DMS53 (cell line): ENCODE data around the gene LRG1.
A peak's percentile ranks its signal among the peaks of the same experiment; 100 is the strongest.
"Not testable (repeated sequence)": the region's sequence is repeated elsewhere in the genome, so short reads cannot be mapped to it uniquely, and the experiment has no call there.

ENCODE experiments used
- DNase-seq: peaks from one replicate; lab custom pipeline; 2025; lab: John Stamatoyannopoulos, UW

LRG1 gene

DNA sequence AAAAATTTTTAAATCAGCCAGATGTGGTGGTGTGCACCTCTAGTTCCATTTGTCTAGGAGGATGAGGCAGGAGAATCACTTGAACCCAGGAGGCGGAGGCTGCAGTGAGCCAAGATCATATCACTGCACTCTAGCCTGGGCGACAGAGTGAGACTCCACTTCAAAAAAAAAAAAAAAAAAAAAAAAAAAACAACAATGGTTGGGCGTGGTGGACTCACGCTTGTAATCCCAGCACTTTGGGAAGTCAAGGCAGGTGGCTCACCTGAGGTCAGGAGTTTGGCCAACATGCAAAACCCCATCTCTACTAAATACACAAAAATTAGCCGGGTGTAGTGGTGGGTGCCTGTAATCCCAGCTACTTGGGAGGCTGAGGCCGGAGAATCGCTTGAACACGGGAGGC lies 12.5 kb downstream of the LRG1 start:
- DNase-seq: not testable (repeated sequence)

GRCh38 chr19:4525563-4526002 lies 14.3 kb downstream of the LRG1 start:
- no peak for DNase-seq

- DNase-seq: peak; percentile 55
Measured at GRCh38 chr19:4524808-4525562, 14.9 kb downstream of the LRG1 start.

DNA sequence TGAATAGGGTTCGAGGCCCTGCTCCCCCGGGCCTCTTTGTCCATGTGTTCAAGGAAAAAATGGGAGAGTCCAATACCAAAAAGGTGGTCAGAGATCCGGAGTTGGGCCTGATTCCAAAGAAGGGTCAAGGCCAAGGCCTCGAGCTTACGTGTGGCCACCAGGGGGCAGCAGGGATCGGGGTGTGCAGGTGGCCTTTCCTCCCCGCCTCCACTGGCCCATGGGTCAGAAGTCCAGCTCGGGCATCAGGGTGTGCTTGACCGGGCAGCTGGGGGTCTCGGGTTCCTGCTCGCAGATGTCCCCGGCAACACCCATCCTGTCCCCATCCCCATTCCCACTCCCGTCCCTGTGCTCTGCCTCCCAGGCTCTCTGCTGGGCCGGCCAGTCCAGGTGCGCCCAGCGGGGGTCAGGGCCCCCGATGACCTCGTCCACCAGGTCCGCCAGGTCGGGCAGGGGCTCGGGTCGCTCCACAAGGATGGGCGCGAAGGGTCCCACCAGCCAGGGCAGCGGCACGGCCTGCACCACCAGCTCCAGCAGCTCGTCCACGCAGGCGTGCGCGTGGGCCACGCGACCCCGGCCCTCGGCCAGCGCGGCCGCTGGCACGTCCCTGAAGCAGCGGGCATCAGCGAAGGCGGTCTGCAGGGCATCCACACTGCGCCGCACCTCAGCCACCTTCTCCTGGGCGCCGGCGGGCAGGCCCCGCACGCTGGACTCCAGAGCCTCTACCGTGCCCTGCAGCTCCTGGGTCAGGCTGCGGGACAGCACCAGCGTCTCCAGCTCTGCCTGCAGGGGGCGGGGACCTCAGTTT lies 16.3 kb downstream of the LRG1 start:
- peak; percentile 61 for DNase-seq

- DNase-seq: no peak
Measured at GRCh38 chr19:4522291-4523002, 17.4 kb downstream of the LRG1 start.

DNA sequence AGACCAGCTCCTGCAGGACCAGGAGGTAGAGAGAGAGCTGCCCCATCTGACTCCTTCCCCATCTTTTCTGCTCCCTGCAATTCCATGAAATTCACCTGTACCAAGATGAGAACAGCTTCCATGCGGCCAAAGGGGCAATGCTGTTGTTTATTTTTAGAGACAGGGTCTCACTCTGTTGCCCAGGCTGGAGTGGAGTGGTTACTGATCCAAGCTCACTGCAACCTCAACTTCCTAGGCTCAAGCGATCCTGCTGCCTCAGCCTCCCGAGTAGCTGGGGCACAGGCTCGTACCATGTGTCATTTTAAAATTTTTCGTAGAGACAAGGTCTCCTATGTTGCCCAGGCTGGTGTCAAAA lies 18.0 kb downstream of the LRG1 start:
- no peak for DNase-seq

DNA sequence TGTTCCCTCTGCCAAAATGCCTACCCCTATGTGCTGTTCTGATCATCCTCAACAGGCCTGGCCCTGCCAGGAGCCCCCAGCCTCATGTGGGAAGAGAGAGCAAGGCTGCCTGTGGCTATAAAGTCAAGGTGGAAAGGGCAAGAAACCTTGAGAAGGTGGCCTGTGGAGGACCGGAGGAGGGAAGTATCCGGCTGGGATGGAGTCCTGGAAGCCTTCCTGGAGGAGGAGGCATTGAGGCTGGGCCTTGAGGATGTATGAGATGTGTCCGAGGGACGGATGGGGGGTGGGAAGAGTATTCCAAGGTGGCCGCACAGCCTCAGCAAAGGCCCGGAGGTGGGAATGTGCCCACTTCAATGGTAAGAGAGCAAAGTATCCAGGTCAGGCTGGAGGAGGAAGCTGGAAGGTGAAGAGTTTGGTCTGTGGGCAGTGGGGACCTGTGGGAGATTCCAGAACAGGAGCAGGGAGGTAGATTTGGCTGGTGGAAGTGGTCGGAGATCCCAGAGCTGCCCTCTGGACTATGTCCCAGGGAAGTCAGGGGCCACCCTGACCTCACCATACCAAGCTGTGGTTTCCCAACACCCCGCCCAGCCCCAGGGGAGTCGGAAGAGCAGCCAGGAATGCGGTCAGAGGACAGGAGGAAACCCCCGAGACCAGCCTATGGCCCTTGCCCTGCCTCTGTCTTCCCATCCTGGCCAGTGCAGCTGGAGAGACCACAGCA lies 18.5 kb downstream of the LRG1 start:
- no peak for DNase-seq

DNA sequence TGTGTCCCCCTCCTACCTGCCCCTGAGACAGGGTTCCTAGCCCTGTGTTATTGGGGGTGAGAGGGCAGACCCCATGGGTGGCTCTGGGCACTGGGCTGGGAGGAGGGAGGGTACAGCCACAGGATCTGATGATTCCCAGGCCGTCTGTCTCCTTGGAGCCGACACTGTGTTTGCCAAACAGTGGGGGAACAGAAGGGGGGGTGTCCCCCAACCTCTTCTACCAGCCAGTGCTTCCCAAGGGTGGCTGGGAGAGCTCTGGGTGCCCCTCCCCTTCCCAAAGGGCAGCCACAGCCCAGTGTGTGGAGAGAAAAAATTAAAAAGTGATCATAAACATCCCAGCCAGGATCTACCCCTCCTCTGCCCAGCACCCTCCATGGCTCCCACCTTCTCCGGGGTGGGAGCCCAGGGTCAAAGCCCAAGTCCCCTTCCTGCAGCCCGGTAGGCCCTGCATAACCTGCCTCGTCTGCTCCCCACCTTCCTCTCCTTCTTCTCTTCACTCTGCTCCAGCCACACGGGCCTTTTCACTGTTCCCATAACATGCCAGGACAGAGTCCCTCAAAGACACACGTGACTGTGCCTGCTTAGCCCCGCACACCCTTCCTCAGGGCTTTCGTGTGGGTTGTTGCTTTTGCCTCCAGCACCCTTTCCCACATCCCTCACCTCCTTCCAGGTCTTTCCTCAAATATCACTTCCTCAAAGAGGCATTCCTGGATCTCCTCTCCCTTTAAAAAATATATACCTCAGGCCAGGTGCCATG lies 20.1 kb downstream of the LRG1 start:
- DNase-seq: peak; percentile 29

GRCh38 chr19:4519172-4519496 lies 20.7 kb downstream of the LRG1 start:
- no peak for DNase-seq

DNA sequence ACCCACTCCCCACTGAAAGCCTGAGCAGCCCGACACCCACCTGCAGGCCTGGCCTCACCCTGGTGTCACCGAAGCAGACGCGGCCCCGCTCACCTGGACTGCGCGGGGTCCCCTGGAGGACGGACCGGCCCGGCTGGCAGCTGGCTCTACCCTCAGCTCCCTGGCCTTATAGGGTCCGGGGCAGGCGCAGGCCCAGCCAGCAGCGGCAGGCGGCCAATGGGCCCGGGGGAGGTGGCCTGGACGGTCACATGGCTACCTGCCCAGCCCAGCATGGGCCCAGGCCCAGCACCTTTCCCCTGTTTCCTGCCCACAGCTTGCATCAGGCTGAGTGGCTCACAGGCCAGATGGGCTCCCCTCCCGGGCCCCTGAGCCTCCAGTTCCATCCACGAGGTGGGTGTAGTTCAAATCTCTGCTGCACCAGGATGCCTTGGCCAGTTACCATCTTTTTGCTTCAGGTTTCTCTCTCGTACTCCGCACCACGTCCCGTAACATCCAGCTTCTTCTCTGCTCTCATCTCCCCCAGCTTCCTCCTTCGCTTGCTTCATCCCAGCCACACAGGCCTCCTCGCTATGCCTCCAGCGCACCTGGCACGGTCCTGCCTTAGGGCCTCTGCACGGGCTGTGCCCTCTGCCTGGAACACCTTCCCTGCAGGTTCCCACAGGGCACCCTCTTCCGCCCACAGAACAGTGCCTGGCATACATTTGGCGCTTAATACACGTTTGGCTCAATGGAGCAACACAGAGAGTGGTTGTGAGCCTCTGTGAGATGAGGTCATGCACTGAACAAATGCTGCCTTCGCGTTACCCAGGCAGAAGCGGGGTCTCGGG lies 21.3 kb downstream of the LRG1 start, which contains the start of gene PLIN4:
TSS of gene PLIN4 (minus strand) at position 142 of the 827 bp plus-strand sequence. CDS start 214 bp downstream, outside the sequence.
- peak; percentile 56 for DNase-seq

- no peak for DNase-seq
Measured at GRCh38 chr19:4517451-4518057, 22.3 kb downstream of the LRG1 start.

DNA sequence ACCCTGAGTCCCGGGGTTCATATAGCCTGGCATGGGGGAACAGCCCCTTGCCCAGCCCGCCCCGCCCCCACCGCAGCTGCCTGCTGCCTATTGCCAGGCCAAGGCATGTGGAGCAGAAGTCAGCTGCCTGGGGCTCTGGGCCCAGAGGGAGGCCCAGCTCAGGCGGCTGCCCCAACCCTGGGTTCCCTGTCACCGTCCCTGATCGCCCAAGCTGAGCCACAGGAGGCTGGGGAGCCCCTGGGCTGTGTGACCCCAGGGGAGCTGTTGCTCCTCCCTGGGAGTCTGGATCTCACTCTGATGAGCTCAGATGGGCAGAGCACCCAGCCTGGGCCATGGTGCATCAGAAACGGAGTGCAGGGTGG lies 22.9 kb downstream of the LRG1 start:
- no peak for DNase-seq

DNA sequence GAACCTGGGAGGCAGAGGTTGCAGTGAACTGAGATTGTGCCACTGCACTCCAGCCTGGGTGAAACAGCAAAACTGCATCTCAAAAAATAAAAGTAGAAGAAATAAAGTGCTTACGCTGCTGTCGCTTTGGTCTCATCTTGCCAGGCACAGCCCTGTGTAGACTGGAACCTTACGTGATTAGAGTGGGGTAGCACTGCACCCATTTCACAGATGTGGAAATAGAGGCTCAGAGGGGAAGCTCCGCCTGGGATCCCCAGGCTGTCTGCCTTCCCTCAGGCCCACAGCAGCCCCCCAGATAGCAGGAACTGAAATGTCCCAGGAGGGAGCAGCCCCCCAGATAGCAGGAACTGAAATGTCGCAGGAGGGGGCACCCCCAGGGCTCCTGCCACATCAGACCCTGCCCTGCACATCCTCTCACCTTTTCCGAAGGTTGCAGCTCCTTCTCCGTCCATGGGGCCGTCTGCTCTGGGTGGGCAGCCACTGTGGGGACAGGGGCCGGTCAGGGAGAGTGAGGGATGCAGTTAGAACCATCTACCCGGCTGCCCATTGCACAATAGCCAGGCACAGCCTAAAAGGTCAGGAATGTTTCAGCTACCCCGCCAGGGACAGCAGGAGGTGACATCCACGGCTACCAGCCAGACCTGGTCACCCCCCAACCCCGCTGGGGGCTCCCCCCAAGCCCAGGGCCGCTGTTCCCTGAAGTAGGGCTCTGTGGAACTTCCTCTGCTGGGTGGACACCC lies 23.5 kb downstream of the LRG1 start:
- DNase-seq: no peak

DNA sequence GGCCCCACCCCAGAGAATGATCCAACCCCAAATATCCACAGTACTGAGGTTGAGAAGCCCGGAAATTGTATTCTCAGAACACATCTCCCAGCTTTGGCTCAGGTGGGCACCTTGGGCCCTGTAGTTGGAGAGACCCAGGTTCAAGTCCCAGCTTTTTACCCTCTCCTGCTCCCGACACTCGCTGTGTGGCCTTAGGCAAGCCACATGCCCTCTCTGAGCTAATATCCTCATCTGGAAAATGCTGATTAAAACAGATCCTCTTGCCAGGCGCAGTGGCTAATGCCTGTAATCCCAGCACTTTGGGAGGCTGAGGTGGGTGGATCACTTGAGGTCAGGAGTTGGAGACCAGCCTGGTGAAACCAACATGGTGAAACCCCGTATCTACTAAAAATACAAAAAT lies 24.1 kb downstream of the LRG1 start:
- DNase-seq: no peak

- DNase-seq: no peak
Measured at GRCh38 chr19:4513248-4513647, 26.6 kb downstream of the LRG1 start.

- DNase-seq: no peak
Measured at GRCh38 chr19:4512070-4512469, 27.8 kb downstream of the LRG1 start.

GRCh38 chr19:4511300-4512054 lies 28.4 kb downstream of the LRG1 start:
- DNase-seq: no peak

GRCh38 chr19:4510435-4511255 lies 29.2 kb downstream of the LRG1 start:
- DNase-seq: no peak
